ENCODE data around the gene TAF6.
"Not testable (repeated sequence)": the region's sequence is repeated elsewhere in the genome, so short reads cannot be mapped to it uniquely, and the experiment has no call there.

Gene TAF6

GRCh38 chr7:100156331-100157068, 37.3 kb upstream of the TAF6 start:
- FAIRE-seq, result no peak
- no peak for DNase-seq (ENCODE audit: insufficient read length, low spot score)
- no peak for TF ChIP-seq POLR2A (IDR thresholded peaks at IDR 0.05; ENCODE audit: low read depth, low read length)

GRCh38 chr7:100155553-100156317, 36.6 kb upstream of the TAF6 start:
- no peak for TF ChIP-seq POLR2A (IDR thresholded peaks at IDR 0.05; ENCODE audit: low read depth, low read length)
- no peak for DNase-seq (ENCODE audit: insufficient read length, low spot score)
- no peak for FAIRE-seq

- TF ChIP-seq POLR2A (IDR thresholded peaks at IDR 0.05; ENCODE audit: low read depth, low read length), result no peak
- FAIRE-seq (no peak), DNase-seq (ENCODE audit: insufficient read length, low spot score) (no peak)
Measured at GRCh38 chr7:100154651-100155491, 35.7 kb upstream of the TAF6 start.

- no peak for DNase-seq (ENCODE audit: insufficient read length, low spot score)
- TF ChIP-seq POLR2A (IDR thresholded peaks at IDR 0.05; ENCODE audit: low read depth, low read length), result no peak
- no peak for FAIRE-seq
Measured at GRCh38 chr7:100153708-100154535, 34.8 kb upstream of the TAF6 start.

- DNase-seq (ENCODE audit: insufficient read length, low spot score), result no peak
- no peak for FAIRE-seq
Measured at GRCh38 chr7:100152937-100153666, 33.9 kb upstream of the TAF6 start.

GRCh38 chr7:100152404-100152803, 33.2 kb upstream of the TAF6 start:
- TF ChIP-seq POLR2A (IDR thresholded peaks at IDR 0.05; ENCODE audit: low read depth, low read length), result no peak
- DNase-seq (ENCODE audit: insufficient read length, low spot score), result no peak
- FAIRE-seq, result no peak

More at GRCh38 chr7:100152937-100153666, 33.9 kb upstream of the TAF6 start:
- TF ChIP-seq POLR2A (IDR thresholded peaks at IDR 0.05; ENCODE audit: low read depth, low read length), result no peak

- peak; percentile 94 for FAIRE-seq
- peak; percentile 96 for DNase-seq (ENCODE audit: insufficient read length, low spot score)
- peak; percentile 82 for TF ChIP-seq POLR2A (IDR thresholded peaks at IDR 0.05; ENCODE audit: low read depth, low read length)
Measured at GRCh38 chr7:100148559-100149328, 29.6 kb upstream of the TAF6 start, which contains the start of gene LAMTOR4. Gene LAMTOR4, plus strand, starts transcription at chr7:100148918. Its CDS starts 55 bp downstream, at chr7:100148973.

- FAIRE-seq, result no peak
- no peak for DNase-seq (ENCODE audit: insufficient read length, low spot score)
- no peak for TF ChIP-seq POLR2A (IDR thresholded peaks at IDR 0.05; ENCODE audit: low read depth, low read length)
Measured at GRCh38 chr7:100148225-100148558, 29.0 kb upstream of the TAF6 start.

GRCh38 chr7:100147278-100147677, 28.1 kb upstream of the TAF6 start:
- FAIRE-seq, result no peak
- no peak for DNase-seq (ENCODE audit: insufficient read length, low spot score)
- TF ChIP-seq POLR2A (IDR thresholded peaks at IDR 0.05; ENCODE audit: low read depth, low read length), result no peak

GRCh38 chr7:100146350-100146749, 27.2 kb upstream of the TAF6 start:
- not testable (repeated sequence) for FAIRE-seq; DNase-seq (ENCODE audit: insufficient read length, low spot score)

- DNase-seq (ENCODE audit: insufficient read length, low spot score) (no peak), FAIRE-seq (no peak)
- TF ChIP-seq POLR2A (IDR thresholded peaks at IDR 0.05; ENCODE audit: low read depth, low read length), result no peak
Measured at GRCh38 chr7:100142461-100142860, 23.3 kb upstream of the TAF6 start.

- no peak for TF ChIP-seq POLR2A (IDR thresholded peaks at IDR 0.05; ENCODE audit: low read depth, low read length)
- FAIRE-seq (no peak), DNase-seq (ENCODE audit: insufficient read length, low spot score) (no peak)
Measured at GRCh38 chr7:100141555-100141949, 22.4 kb upstream of the TAF6 start.
